SH-SY5Y (cell line): ENCODE results near the gene TIMP1.

ENCODE experiments used
- GATA2 ChIP-seq: IDR thresholded peaks from 2 replicates; pipeline ENCODE4 v1.6.1; 2011; ENCODE audit warnings: mild to moderate bottlenecking, low read depth, low read length
- GATA3 ChIP-seq: IDR thresholded peaks from 2 replicates; pipeline ENCODE4 v1.6.1; 2011; ENCODE audit warnings: low read depth, mild to moderate bottlenecking, low read length, moderate library complexity

TIMP1 gene

DNA sequence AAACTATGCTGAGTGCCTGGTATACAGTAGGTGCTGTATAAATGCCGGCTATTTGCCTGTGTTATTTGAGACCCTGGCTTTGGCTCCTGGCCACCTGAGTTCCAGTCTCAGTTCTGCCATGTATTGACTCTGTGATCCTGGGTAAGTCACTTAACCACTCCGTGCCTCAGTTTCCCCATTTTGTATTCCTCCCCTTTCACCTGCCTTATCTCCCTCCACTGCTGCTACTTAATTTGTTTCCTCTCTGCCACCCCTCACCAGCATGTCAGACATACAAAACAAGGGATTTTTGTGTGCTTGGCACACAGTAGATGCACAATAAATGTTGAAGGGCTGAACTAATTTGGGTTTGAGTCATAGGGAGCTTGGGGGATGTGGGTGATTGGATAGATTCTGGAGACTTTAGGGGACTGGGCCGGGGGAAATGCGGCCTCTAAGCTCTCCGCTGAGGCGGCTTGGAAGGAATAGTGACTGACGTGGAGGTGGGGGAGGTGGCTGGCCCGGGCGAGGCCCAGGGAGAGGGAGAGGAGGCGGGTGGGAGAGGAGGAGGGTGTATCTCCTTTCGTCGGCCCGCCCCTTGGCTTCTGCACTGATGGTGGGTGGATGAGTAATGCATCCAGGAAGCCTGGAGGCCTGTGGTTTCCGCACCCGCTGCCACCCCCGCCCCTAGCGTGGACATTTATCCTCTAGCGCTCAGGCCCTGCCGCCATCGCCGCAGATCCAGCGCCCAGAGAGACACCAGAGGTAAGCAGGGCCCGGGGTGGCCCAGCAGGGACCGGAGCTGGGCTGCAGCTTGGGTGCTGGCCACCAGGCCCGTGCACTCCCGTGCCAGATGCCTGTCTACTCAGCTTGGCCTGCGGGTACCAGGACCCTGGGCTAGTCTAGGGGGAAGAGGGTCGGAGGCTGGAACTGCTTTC lies at the start of gene TIMP1:
Gene TIMP1 (plus strand): TSS at position 706 of the 917 bp plus-strand sequence. CDS start 980 bp downstream, outside the sequence.
- TF ChIP-seq GATA2 (no peak), GATA3 (no peak)

DNA sequence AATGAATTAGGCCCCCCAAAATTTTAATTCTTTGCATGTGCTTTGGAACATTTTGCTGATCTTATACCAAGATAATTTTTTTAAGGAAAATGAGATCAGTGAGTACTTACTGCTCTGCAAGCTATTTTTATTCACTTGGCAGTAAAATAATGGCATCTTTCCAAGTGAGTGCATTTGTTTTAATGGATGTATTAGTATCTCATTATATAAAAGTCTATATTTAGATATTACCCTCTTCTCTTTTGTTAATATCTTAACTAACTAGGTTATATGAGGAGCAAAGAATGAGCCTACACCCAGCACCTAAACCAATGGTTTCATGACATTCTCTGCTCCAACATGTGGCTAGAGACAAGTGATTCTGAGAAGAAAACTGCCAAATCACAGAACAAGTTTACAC lies 42.4 kb upstream of the TIMP1 start:
- TF ChIP-seq GATA3 (no peak), GATA2 (no peak)

DNA sequence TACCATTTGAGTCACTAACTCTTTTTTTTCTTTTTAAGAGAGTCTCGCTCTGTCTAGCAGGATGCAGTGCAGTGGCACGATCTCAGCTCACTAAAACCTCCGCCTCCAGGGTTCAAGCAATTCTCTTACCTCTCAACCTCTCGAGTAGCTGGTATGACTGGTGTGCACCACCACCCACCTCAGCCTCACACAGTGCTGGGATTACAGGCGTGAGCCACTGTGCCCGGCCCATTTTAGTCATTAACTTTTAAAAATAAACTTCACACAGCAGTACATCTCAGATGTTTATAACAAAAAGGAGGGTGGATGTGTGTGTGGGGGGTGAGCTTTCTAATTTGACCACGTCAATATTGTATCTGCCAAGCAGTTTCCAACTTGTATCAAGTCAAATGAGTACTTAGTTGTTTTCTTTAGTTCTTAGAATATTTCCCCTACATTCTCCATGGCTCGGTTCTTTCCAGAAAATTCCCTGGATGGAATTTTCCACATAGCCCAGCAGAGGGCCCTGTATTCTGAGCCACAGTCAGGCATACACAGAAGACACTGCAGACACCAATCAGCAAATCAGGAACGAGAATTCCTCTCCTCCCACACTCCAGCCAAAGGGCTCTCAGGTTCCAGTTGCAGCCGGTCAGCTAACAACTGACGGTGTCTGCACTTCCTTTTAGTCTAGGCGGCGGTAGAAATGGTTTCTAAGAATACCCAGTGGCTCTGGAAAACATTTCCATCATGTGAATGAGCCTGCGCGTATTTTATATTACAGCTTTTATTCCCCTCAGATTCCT lies 41.3 kb upstream of the TIMP1 start:
- no peak for TF ChIP-seq GATA2
- TF ChIP-seq GATA3, result no peak

DNA sequence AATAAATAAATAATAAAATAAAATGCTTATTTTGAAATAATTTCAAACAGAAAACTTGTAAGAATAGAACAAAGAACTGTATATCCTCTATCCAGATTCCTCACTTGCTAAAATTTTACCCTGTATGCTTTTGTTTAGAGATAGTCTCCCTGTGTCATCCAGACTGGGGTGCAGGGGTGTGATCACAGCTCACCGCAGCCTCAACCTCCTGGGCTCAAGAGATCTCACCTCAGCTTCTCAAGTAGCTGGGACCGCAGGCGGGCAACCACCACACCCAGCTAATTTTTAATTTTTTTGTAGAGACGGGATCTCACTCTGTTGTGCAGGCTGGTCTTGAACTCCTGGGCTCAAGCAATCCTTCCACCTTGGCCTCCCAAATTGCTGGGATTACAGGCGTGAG lies 38.7 kb upstream of the TIMP1 start:
- TF ChIP-seq GATA3 (no peak), GATA2 (no peak)

DNA sequence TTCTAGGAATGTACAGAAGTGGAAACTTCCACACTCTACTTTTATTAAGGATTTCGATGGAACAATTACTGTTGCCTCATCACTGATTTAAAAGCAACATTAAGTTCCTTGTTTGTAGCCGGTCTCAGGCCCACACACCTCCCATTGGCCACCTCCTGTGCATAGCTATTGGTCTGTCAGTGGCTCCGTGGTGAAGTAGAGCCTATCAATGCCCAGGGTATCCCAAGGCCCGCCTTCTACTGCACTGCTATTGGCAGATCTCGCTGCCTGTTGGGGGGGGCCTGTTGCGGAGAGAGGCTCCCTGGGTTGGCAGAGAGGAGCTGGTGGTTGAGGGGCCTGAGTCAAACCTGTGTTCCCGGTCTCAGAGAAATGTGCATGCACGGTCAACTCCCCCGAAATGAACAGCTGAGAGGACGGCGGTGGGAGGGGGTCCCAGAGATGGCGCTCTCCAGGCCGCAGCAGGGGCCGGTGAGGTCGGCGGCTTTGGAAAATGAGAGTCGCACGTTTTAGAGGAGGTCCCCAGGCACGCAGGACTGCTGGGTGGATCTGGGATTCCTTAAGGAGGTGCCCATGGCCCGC lies 26.1 kb upstream of the TIMP1 start:
- no peak for TF ChIP-seq GATA3
- TF ChIP-seq GATA2, result no peak

DNA sequence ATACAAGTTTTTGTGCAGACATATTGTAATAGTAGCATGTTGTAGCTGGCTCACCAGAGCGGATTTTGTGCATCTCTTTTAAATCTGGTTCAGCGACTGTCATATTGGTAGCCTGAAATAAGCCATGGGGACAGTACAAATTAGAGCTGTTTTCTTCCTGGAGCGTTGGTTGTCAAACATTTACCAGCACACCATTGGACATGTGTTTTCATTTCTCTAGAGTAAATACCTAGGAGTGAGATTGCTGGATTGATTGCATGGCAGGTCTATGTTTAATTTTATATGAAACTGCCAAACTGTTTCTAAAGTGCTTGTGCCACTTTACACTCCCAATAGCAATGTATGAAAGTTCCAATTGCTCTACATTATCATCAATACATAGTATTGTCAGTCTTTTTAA lies 23.8 kb upstream of the TIMP1 start:
- TF ChIP-seq GATA3 (no peak), GATA2 (no peak)

DNA sequence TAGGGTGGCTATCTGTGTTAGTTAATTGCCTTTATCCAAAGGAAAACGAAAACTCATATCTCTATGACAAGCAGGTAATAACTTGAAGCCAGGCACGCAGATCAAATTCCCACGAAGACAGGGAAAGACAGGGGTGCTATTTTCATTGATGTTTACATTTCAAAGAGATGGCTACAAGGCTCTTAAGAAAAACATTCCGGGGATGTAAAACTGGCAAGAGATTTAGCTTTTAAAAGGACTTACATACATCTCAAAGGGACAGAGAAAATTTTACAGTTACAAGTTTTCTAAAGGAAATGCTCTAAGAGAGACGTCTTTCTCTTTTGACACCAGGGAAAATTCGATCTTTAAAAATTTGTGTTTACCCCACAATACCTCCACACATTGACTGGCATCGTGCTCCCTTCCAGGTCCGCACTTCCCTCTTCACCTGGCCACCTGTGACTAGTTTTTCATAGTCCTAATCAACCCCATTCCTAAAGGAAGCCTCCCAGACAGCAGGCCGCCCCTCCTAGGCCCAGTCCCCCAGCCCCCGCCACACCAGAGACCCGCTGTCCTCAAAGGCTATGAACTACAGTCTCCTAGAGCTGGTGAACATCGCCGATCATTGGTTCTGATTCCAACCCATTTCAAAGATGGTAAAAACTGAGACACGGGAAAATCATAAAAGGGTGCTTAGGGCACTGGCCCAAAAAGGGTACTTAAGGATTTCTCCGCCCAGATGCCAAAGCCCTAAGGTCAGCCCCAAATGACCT lies 21.9 kb upstream of the TIMP1 start:
- TF ChIP-seq GATA3 (no peak), GATA2 (no peak)

DNA sequence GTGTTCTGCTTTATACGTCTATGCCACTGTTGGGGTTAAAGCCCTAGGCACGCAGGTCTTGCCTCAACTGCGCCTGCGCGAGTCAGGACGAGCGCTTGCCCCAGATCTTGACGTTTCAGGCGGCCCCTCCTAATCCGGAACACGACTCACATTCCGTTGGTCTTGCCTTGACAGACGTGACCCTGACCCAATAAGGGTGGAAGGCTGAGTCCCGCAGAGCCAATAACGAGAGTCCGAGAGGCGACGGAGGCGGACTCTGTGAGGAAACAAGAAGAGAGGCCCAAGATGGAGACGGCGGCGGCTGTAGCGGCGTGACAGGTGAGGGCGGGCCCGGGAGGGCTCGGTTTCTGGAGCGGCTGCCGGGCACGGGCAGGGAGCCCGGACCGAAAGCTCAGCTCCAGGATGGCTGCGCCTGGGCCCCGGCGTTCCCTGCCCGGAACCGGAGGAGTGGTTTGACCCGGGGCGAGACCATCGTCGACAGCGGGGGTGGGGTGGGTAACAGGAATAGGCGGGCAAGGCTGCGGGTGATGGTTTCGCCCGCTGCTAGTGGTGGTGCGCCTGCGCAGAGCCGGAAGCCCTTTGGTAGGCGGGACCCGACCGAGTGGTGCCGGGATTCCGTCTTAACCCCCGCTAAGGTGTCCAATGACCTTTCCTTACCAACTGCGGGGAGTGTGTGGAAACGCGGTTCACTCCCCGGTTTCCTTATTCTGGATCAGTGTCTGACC lies 21.1 kb upstream of the TIMP1 start, which contains the start of gene ARAF:
Gene ARAF (plus strand): TSS at position 272 of the 725 bp plus-strand sequence. CDS start 1,763 bp downstream, outside the sequence.
- TF ChIP-seq GATA2, result no peak
- TF ChIP-seq GATA3, result no peak

DNA sequence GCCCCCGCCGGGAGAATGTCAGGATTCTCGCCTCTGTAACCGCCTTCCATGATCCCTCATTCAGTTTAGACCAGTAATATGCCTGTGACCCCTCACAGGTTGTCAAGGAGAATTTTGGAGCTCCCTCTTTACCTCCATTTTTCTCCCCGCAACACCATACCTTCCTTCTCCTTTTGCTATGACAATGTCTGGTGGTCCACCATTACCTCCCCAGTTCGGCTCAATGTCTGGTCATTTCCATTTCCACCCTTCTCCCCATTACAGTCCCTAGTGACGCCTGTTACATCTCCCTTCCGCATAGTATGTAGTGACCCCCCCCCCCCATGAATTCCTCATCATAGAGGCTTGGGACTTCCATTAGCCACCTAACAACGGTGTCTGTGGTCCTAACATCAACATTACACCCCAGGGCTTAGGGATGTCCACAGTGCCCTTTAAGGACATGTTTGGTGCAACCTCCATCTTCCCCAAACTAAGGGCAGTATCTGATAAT lies 20.5 kb upstream of the TIMP1 start:
- TF ChIP-seq GATA3, result no peak
- no peak for TF ChIP-seq GATA2

DNA sequence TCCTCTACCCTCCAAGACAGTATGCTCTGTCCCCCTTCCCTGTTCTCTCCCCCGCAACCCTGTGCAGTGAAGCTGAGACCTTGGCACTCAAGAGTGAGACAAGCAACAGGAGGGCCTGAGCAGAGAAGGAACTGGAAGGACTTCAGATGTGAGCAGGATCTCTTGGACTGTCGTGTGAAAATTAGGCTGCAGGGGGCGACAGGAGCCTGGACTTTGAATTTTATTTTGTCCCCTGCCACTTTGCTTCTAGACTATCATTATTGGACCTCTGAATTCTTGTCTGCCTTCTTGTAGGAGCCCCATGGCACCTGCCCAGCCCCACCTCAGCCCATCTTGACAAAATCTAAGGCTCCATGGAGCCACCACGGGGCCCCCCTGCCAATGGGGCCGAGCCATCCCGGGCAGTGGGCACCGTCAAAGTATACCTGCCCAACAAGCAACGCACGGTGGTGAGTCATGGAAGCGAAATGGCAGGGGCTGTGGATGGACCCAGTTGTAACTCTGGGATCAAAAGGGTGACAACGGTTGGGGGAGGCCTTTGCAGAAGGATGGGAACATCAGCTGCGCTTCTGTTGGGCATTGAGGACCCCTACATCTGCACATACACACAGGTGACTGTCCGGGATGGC lies 19.5 kb upstream of the TIMP1 start:
- TF ChIP-seq GATA3, result no peak
- no peak for TF ChIP-seq GATA2

DNA sequence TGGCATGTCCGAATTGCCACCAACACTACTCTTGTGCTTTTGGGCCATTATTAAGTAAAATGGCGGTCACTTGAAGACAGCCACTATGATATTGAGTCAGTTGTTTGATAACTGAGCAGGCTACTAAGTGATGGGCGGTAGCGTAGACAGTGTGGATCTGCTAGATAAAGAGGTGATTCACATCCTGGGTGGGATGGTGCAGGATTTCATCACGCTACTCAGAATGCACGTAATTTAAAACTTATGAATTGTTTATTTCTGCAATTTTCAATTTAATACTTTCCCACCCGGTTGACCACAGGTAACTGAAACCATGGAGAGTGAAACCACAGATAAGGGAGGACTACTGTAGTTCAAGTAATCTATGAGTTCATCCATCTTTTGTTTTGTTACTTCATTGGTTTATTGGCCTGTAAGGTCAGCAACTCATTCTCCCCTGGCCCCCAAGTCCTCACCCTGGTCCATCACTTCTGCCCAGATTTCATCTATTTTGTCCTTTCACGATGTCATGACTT lies 18.4 kb upstream of the TIMP1 start:
- no peak for TF ChIP-seq GATA2
- no peak for TF ChIP-seq GATA3

DNA sequence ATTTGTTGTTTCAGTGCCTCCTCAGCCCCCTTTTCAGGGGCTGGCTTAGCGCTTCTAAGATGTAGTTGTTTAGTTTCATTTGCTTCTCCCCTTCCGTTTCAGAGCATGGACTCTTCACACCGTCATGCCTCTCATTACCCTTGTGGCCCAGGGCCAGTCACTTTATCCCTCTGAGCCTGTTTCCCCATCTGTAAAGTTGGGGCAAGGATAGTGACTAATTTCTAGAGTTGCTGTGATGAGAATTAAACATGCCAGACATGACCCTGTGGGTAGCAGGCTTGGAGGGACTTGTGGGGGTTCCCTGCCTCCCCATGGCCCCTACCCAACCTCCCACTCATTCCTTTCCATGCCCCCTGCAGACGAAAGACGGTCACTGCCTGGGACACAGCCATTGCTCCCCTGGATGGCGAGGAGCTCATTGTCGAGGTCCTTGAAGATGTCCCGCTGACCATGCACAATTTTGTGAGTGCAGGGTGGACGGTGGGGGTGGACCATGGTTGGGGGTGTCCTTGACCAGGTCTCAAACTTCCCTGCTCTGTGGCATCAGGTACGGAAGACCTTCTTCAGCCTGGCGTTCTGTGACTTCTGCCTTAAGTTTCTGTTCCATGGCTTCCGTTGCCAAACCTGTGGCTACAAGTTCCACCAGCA lies 17.7 kb upstream of the TIMP1 start:
- no peak for TF ChIP-seq GATA3
- TF ChIP-seq GATA2, result no peak
